Measurements from ENCODE around the gene CAPN8. TPM values are rescaled to one million over a fixed set of nuclear protein-coding genes. Genes with fewer than 3 reads are reported as not detected.

Gene CAPN8
- total and polyA plus RNA-seq, 11 donors = not detected

GRCh38 chr1:223645903-223646302 lies 19.6 kb downstream of the CAPN8 start:
- H3K4me3 ChIP-seq = no peak overlapping the region
- intact Hi-C loops (cut with DNase I) = no loop called here
- ATAC-seq (no peak), DNase-seq (no peak)
- TF ChIP-seq CTCF (IDR thresholded peaks at IDR 0.05) = no peak
- TF ChIP-seq POLR2A (IDR thresholded peaks at IDR 0.05) = no peak
- peaks cover 0 to 17% (median 0%) of the 10 kb centered on the region in 9 donors for H3K27me3 ChIP-seq
- WGBS, 4 donors = 74 to 81% (median 78%) methylated on average over 3 of the region's 3 CpGs
- H3K36me3 ChIP-seq = no peaks in the 10 kb centered on the region
- no peak overlapping the region for H3K27ac ChIP-seq
- H3K9me3 ChIP-seq = no peaks in the 10 kb centered on the region
- H3K4me1 ChIP-seq = peaks cover 0 to 4% (median 0%) of the 10 kb centered on the region in 12 donors

- Histone ChIP-seq H3K4me1 (no peaks in the 10 kb centered on the region), H3K4me3 (no peak overlapping the region), H3K9me3 (peaks cover 0 to 4% (median 0%) of the 10 kb centered on the region in 12 donors), H3K27me3 (peaks cover 0 to 29% (median 0%) of the 10 kb centered on the region in 9 donors), H3K36me3 (no peaks in the 10 kb centered on the region), H3K27ac (no peak overlapping the region)
- ATAC-seq = no peak
- WGBS, 4 donors = 40 to 47% (median 46%) methylated on average over 7 of the region's 7 CpGs
- intact Hi-C loops (cut with DNase I) = no loop called here
- no peak for DNase-seq
- TF ChIP-seq POLR2A (IDR thresholded peaks at IDR 0.05) (no peak), CTCF (IDR thresholded peaks at IDR 0.05) (no peak)
These were observed 23.3 kb downstream of the CAPN8 start for GRCh38 chr1:223642237-223642636.

- ATAC-seq (no peak), DNase-seq (no peak)
- H3K27ac ChIP-seq = no peak overlapping the region
- H3K9me3 ChIP-seq = peaks cover 0 to 4% (median 0%) of the 10 kb centered on the region in 12 donors
- H3K36me3 ChIP-seq = no peaks in the 10 kb centered on the region
- H3K4me3 ChIP-seq = no peak overlapping the region
- H3K27me3 ChIP-seq = peaks cover 0 to 32% (median 0%) of the 10 kb centered on the region in 9 donors
- TF ChIP-seq POLR2A (IDR thresholded peaks at IDR 0.05) = no peak
- no peak for TF ChIP-seq CTCF (IDR thresholded peaks at IDR 0.05)
- 50 to 56% (median 54%) methylated on average over 7 of the region's 7 CpGs for WGBS, 4 donors
- intact Hi-C loops (cut with DNase I) = no loop called here
- no peaks in the 10 kb centered on the region for H3K4me1 ChIP-seq
These were observed 23.9 kb downstream of the CAPN8 start for GRCh38 chr1:223641523-223642039.

GRCh38 chr1:223639331-223639749 lies 26.2 kb downstream of the CAPN8 start:
- ATAC-seq = no peak
- Histone ChIP-seq H3K36me3 (no peaks in the 10 kb centered on the region), H3K9me3 (peaks cover 0 to 8% (median 0%) of the 10 kb centered on the region in 12 donors), H3K27ac (no peak overlapping the region), H3K4me1 (no peaks in the 10 kb centered on the region), H3K27me3 (peaks cover 0 to 25% (median 0%) of the 10 kb centered on the region in 9 donors), H3K4me3 (no peak overlapping the region)
- no peak for DNase-seq
- TF ChIP-seq CTCF (IDR thresholded peaks at IDR 0.05) (no peak), POLR2A (IDR thresholded peaks at IDR 0.05) (no peak)
- intact Hi-C loops (cut with DNase I) = no loop called here
- WGBS, 4 donors = 76 to 88% (median 85%) methylated on average over 2 of the region's 2 CpGs
